Stimulated activated CD8-positive, alpha-beta memory T cell treated with anti-CD3 and anti-CD28 coated beads, Interleukin-7, amount 100 ng/mL, for 4 hours (primary cell): ENCODE data around the gene DHX16.
A peak's percentile ranks its signal among the peaks of the same experiment; 100 is the strongest.

ENCODE experiments used
- DNase-seq, 2 donors: peaks; one replicate each; pipeline ENCODE4 v3.0.0-alpha.2; 2020; ENCODE audit warnings: low read depth in 2 of 2

Gene DHX16

GRCh38 chr6:30691208-30691847 lies 18.5 kb upstream of the DHX16 start:
- no peak for DNase-seq

GRCh38 chr6:30690403-30691207 lies 17.8 kb upstream of the DHX16 start, which contains the start of gene NRM:
Gene NRM (minus strand): TSS chr6:30690984. CDS start chr6:30690974, 10 bp downstream.
- DNase-seq = peak in 1 of 2 donors; percentile 64

GRCh38 chr6:30689985-30690384 lies 17.2 kb upstream of the DHX16 start:
- no peak for DNase-seq

GRCh38 chr6:30689022-30689865 lies 16.4 kb upstream of the DHX16 start:
- no peak for DNase-seq

- no peak for DNase-seq
Measured at GRCh38 chr6:30688569-30688968, 15.8 kb upstream of the DHX16 start.

GRCh38 chr6:30687659-30688431 lies 15.0 kb upstream of the DHX16 start:
- no peak for DNase-seq

GRCh38 chr6:30686908-30687658 lies 14.3 kb upstream of the DHX16 start:
- DNase-seq = peak; percentile 71 to 80

GRCh38 chr6:30686009-30686907 lies 13.5 kb upstream of the DHX16 start, which contains the start of gene PPP1R18:
Gene PPP1R18 (minus strand): TSS chr6:30686645. CDS start chr6:30686018, 627 bp downstream.
- peak; percentile 81 to 86 for DNase-seq

- DNase-seq = no peak
Measured at GRCh38 chr6:30685157-30686008, 12.6 kb upstream of the DHX16 start.

GRCh38 chr6:30684386-30685156 lies 11.8 kb upstream of the DHX16 start:
- DNase-seq = peak; percentile 29 to 52

- no peak for DNase-seq
Measured at GRCh38 chr6:30683980-30684338, 11.2 kb upstream of the DHX16 start.

- no peak for DNase-seq
Measured at GRCh38 chr6:30683183-30683979, 10.6 kb upstream of the DHX16 start.

- peak; percentile 82 to 87 for DNase-seq
Measured at GRCh38 chr6:30682143-30683117, 9.6 kb upstream of the DHX16 start.

GRCh38 chr6:30681766-30682142 lies 8.9 kb upstream of the DHX16 start:
- DNase-seq = no peak

- no peak for DNase-seq
Measured at GRCh38 chr6:30679765-30680535, 7.1 kb upstream of the DHX16 start.
